Natural killer cell treated with Interleukin-12 subunit alpha and Interleukin-12 subunit beta and Interleukin-15 and Interleukin-18, amount 100 ng/mL, for 72 hours (primary cell): Measurements from ENCODE around the gene OPN1LW. TPM values are rescaled to one million over a fixed set of nuclear protein-coding genes. Genes with fewer than 3 reads are reported as not detected.

Experiments
- ATAC-seq, 2 donors: fragments of 150-1000 bp; cut with Tn5 transposase in 1 of 2; sonication (Bioruptor Pico), chemical (Tn5 transposase) in 1 of 2; 2 replicates each; pipeline ENCODE4 v1.10.0; 2021
- DNase-seq: peaks from one replicate; pipeline ENCODE4 v3.0.0; 2022; ENCODE audit warnings: low spot score
- H3K27ac Mint-ChIP-seq, 2 donors: 1 replicate in 1 of 2; 2 replicates in 1 of 2; pipeline ENCODE4 v1.8.0; 2022; ENCODE audit warnings: mixed read lengths in 2 of 2, mild to moderate bottlenecking in 1 of 2, moderate library complexity in 1 of 2
- H3K27me3 Mint-ChIP-seq, 2 donors: 1 replicate in 1 of 2; 2 replicates in 1 of 2; pipeline ENCODE4 v1.8.0; 2022; ENCODE audit warnings: mixed read lengths in 2 of 2
- H3K36me3 Mint-ChIP-seq: one replicate; pipeline ENCODE4 v1.8.0; 2022; ENCODE audit warnings: mixed read lengths
- H3K4me1 Mint-ChIP-seq, 2 donors: 1 replicate in 1 of 2; 2 replicates in 1 of 2; pipeline ENCODE4 v1.8.0; 2022; ENCODE audit warnings: low read depth in 2 of 2, mixed read lengths in 2 of 2, mild to moderate bottlenecking in 1 of 2
- H3K4me3 Mint-ChIP-seq: one replicate; pipeline ENCODE4 v1.8.0; 2022; ENCODE audit warnings: mixed read lengths
- H3K9me3 Mint-ChIP-seq: 2 replicates; pipeline ENCODE4 v1.8.0; 2022; ENCODE audit warnings: mixed read lengths
- total RNA-seq, 2 donors: library from RNA; stranded (reverse); gene quantifications; one replicate each; pipeline ENCODE4 v1.2.3, GENCODE V29; 2022

OPN1LW gene
- total RNA-seq, 2 donors from 2014 or later: not detected

DNA sequence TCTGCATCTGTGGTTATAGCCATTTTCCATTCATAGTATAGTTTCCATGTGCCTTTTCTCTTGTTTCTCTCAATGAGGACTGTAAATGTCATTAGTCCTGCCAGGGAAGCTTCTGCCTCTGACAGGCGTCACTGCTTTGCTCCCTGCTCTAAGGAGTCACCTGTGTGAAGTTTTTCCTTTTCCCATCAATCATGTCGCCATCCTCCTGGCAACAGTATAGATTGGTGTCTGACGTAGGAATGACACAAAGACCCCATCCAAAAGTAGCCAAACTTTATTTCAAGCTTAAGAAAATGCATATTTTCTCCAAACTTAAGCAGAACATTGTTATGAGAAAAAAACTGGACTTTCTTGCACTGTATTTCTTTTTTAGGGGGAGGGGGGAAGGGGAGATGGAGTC lies 23.5 kb upstream of the OPN1LW start:
- H3K36me3 Mint-ChIP-seq: no peaks in the 10 kb centered on the region
- no peak for ATAC-seq
- H3K4me3 Mint-ChIP-seq: no peak overlapping the region
- DNase-seq: no peak
- H3K27ac Mint-ChIP-seq: no peak overlapping the region
- H3K4me1 Mint-ChIP-seq: peaks cover 9 to 15% of the 10 kb centered on the region in 2 donors
- H3K9me3 Mint-ChIP-seq: no peaks in the 10 kb centered on the region
- no peaks in the 10 kb centered on the region for H3K27me3 Mint-ChIP-seq

DNA sequence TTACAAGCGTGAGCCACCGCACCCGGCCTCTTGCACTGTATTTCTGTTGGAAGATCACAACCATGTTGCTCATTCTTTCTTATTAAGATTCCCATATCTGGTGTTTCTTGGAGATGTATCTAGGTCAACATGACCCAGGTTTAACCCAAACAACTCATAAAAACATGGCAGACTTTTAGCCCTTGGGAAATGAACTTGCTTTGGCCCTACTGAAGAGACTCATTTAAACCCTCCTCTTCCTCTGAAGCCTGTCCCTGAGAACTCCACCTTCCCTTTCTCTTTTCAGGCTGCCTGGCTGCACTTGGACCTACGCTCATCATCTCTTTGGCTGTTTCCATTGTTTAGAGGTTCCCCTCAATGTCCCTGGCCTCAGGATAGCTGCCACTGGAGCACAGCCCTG lies 22.8 kb upstream of the OPN1LW start:
- DNase-seq: no peak
- Mint-ChIP-seq H3K4me1 (peaks cover 8 to 19% of the 10 kb centered on the region in 2 donors), H3K27me3 (no peaks in the 10 kb centered on the region), H3K9me3 (no peaks in the 10 kb centered on the region), H3K36me3 (no peaks in the 10 kb centered on the region), H3K27ac (no peak overlapping the region), H3K4me3 (no peak overlapping the region)
- ATAC-seq: no peak

DNA sequence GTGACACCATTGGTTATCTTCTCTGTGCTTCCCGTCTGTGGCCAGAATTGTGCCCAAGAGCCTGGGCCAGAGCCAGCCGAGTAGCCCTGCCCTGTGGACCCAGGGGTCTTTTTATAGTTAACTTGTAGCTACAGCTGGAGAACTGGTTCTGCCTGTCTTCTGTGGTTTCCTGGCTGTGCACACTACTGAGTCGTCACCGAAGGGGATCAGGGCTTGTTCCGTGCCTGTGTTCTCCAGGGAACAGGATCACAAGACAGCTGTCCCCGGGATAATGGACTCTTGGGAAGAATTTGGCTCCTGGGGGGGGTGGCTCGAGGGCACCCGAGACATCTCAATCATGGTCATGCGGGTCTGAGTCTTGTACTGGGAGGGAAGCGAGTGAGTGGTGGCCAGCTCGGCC lies 22.1 kb upstream of the OPN1LW start:
- Mint-ChIP-seq H3K27ac (no peak overlapping the region), H3K27me3 (no peaks in the 10 kb centered on the region)

DNA sequence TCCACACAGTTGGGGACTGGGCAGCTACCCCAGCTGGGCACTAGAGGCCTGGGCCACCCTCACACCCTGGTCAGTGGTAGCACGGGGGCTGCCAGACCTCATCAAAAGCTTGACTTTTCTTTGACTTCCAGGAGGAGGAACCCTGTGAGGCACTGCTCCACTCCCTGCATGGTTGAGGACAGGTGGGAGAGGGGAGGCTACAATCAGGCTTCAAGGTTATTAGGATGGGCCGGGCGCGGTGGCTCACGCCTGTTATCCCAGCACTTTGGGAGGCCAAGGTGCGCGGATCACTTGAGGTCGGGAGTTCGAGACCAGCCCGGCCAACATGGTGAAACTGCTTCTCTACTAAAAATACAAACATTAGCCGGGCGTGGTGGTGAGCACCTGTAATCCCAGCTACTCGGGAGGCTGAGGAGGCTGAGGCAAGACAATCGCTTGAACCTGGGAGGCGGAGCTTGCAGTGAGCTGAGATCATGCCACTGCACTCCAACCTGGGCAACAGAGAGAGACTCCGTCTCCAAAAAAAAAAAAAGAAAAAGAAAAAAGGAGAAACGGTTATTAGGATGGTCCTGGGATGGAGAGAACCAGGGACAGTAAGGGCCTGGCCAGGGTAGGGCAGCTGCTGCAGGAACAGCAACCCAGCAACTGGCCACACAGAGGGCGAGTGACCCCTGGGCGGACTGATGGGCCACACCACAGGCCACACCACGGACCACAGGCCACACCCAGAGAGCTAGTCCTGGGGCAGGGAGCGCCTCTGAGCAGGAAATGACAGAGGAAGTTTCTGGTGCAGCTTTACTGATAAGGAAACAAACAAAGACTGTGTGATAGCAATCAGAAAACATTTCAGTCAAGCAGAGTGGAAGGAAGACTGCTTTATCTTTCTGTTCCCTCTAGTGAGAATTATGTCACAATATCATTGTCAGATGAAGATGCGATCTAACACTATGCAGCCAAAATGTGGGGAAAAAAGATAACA lies 20.5 kb upstream of the OPN1LW start:
- no peaks in the 10 kb centered on the region for H3K27me3 Mint-ChIP-seq
- ATAC-seq: peak; percentile 83 to 90
- no peak for DNase-seq
- peaks cover 5 to 19% of the 10 kb centered on the region in 2 donors for H3K4me1 Mint-ChIP-seq
- H3K4me3 Mint-ChIP-seq: peak overlapping the region; percentile 58
- no peaks in the 10 kb centered on the region for H3K36me3 Mint-ChIP-seq
- H3K9me3 Mint-ChIP-seq: no peaks in the 10 kb centered on the region
- peak overlapping the region in 1 of 2 donors; percentile 3 for H3K27ac Mint-ChIP-seq

More for the DNA sequence above, 22.1 kb upstream of the OPN1LW start:
- Mint-ChIP-seq H3K4me3 (no peak overlapping the region), H3K36me3 (no peaks in the 10 kb centered on the region), H3K9me3 (no peaks in the 10 kb centered on the region), H3K4me1 (peaks cover 5 to 19% of the 10 kb centered on the region in 2 donors)
- DNase-seq (no peak), ATAC-seq (no peak)

DNA sequence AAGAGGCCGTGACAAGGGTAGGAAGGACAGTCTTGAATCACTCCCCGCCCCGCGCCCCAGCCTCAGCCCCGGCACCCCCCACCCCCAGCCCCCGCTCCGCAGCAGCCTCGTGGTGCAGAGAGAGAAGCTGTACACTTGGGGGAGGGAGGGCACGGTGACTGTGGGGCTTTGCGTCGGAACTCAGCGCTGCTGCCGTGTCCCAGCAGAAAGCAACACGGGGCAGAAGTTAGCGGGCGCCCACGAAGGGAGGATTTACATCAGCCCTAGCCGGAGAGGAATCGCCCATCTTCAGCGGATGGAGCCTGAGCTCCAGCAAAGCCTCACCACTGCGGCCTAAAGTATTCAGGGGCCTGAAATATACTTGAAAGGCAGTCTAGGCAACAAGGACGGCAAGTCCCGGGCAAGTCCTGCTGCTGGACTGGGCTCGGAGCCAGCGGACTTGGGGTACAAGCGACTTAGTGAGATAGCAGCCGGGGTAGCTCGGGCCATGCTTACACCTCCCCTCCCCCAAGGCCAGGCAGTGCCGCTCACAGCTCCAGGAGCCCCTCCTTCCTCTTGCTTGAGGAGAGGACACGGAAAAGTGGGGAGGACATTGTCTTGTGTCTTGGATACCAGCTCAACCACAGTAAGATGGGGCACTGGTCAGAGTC lies 18.5 kb upstream of the OPN1LW start:
- H3K27ac Mint-ChIP-seq: no peak overlapping the region
- H3K27me3 Mint-ChIP-seq: no peaks in the 10 kb centered on the region
- H3K9me3 Mint-ChIP-seq: no peaks in the 10 kb centered on the region
- no peak overlapping the region for H3K4me3 Mint-ChIP-seq
- H3K36me3 Mint-ChIP-seq: no peaks in the 10 kb centered on the region
- no peak for DNase-seq
- no peak for ATAC-seq
- peaks cover 5 to 19% of the 10 kb centered on the region in 2 donors for H3K4me1 Mint-ChIP-seq

DNA sequence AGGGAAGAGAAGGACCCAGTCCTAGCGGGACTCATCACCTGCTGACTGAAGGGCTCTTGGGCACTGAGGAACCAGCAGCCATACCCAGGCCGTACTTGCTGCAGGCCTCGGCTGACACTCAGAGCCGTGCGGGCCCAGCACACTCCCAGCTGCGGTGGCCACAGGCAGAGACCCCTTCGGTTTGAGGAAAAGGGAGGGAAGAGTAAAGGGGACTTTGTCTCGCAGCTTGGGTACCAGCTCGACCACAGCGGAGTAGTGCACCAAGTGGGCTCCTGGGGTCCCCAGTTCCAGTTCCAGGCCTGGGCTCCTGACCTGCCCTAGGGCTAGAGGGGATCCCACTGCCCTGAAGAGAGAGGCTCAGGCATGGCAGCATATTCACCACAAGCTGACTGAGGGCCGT lies 17.9 kb upstream of the OPN1LW start:
- Mint-ChIP-seq H3K36me3 (no peaks in the 10 kb centered on the region), H3K9me3 (no peaks in the 10 kb centered on the region), H3K27me3 (no peaks in the 10 kb centered on the region), H3K4me3 (no peak overlapping the region), H3K27ac (no peak overlapping the region), H3K4me1 (peaks cover 5 to 19% of the 10 kb centered on the region in 2 donors)
- DNase-seq (no peak), ATAC-seq (no peak)

DNA sequence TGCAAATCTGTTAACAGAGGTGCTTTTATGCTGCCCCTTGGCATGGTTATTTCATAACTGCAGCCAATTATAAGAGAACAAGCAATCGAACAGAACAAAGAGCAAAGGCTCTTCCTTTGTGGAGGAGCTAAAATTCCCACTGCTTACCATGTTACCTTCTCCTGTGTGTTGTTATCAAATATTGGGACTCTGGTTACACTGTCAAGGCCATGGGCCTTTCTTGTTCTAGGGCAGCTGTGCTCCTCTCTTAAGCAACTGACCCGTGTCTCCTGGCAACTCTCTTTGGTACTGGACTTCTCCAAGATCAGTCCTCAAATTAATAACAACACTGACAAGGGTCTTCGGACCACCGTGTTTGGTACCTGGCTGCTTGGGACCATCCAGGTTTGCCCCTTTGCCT lies 12.1 kb upstream of the OPN1LW start:
- Mint-ChIP-seq H3K27me3 (no peaks in the 10 kb centered on the region), H3K9me3 (no peaks in the 10 kb centered on the region), H3K36me3 (no peaks in the 10 kb centered on the region), H3K4me3 (no peak overlapping the region), H3K4me1 (peaks cover 7 to 10% of the 10 kb centered on the region in 2 donors), H3K27ac (no peak overlapping the region)
- ATAC-seq (no peak), DNase-seq (no peak)

DNA sequence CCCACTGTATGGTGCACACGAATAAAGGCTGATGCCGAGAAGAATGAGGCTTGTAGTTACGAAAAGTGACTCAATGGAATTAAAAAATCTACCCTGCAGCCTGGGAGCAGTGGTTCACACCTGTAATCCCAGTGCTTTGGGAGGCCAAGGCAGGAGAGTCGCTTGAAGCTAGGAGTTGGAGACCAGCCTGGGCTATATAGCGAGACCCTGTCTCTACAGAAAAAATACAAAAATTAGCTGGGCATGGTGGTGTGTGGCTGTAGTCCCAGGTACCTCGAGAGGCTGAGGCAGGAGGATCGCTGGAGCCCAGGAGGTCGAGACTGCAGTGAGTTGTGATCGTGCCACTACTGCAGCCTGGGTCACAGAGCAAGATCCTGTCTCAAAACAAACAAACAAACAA lies 11.7 kb upstream of the OPN1LW start:
- Mint-ChIP-seq H3K4me1 (peaks cover 7 to 10% of the 10 kb centered on the region in 2 donors), H3K4me3 (no peak overlapping the region), H3K27me3 (no peaks in the 10 kb centered on the region), H3K27ac (no peak overlapping the region), H3K36me3 (no peaks in the 10 kb centered on the region), H3K9me3 (no peaks in the 10 kb centered on the region)
- DNase-seq: no peak
- ATAC-seq: no peak

DNA sequence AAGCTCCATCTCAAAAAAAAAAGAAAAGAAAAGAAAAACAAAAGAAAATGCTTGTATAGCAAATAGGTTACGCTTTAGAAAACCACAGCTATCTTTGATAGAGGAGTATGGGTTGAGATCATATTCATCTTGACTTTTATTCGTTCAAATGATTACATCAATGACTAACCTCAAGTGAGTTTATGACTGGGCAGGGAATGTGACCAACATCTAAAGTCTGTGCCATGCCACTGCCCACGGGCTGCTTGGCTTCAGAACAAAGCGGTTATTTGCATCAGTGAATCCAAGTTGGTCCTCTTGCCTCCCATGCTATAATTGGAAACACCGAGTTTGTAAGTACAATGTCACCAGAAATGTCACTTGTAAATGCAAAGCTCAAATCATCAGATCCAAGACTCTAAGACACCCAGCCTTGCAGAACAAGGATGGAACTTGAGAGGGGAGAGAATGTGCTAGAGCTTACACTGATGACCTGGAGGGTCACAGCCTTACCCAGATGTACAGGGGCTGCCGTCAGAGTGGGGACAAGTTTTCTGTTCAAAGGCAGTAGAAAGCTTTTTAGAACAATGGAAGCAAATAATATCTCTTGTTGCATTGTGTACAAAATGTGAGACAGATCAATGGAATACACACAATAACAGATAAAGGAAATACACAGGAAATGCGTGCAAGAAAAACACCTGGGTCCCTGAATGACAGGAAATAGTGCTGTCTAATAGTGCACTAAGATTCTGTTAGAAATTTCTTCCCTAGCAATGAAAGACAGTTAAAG lies 8.4 kb upstream of the OPN1LW start:
- peaks cover 10 to 16% of the 10 kb centered on the region in 2 donors for H3K4me1 Mint-ChIP-seq
- peak overlapping the region; percentile 79 to 88 for H3K27ac Mint-ChIP-seq
- ATAC-seq (peak in 1 of 2 donors; percentile 56), DNase-seq (no peak)
- H3K4me3 Mint-ChIP-seq: peak overlapping the region; percentile 80
- no peaks in the 10 kb centered on the region for H3K36me3 Mint-ChIP-seq
- H3K9me3 Mint-ChIP-seq: no peaks in the 10 kb centered on the region
- H3K27me3 Mint-ChIP-seq: no peaks in the 10 kb centered on the region

DNA sequence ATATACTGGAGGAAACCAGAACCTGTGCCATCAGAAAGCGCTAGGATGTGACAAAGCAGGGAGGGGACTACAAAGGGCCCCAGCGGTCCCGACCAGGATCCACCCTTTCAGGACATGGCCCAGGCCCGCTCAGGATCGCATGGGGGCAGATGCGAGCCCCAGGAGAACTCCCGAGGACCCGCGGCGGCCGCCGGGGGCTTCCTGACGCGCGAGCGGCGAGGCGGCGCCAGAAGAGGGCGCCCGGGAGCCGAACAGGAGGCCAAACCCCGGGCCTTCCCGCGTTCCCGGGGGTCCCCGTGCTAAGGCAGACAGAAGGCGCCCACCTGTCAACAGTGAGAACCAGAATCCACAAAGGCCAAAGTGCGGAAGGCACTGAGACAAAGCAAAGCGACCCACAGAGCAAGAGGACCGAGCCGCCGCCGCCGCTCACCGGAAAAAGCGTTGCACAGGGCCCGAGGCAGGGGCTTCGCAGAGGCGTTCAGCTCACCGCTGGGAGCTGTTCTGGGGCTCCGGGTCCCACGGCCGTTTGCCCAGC lies 7.3 kb upstream of the OPN1LW start:
- peak; percentile 74 for DNase-seq
- Mint-ChIP-seq H3K27me3 (no peaks in the 10 kb centered on the region), H3K36me3 (no peaks in the 10 kb centered on the region), H3K4me3 (peak overlapping the region; percentile 50), H3K9me3 (no peaks in the 10 kb centered on the region), H3K27ac (peak overlapping the region; percentile 79 to 88), H3K4me1 (peaks cover 10 to 16% of the 10 kb centered on the region in 2 donors)
- peak; percentile 75 to 89 for ATAC-seq

DNA sequence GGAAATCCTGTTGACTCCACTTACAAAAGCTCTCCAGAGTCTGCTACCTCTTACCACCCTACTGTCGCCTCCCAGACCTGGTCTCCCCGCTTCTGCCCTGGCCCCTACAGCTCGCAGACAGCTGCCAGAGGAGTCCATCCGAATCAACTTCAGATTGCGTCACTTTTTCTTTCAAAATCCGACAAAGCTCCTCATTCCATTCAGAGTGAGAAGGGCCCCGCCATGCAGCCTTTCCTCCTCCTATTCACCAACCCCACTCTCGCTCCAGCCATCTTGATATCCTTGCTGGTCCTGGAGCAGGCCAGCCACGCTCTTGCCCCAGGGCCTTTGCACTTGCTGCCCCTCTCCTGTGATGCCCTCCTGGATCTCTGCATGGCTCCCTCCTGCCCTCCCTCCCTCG lies 5.2 kb upstream of the OPN1LW start:
- H3K27ac Mint-ChIP-seq: no peak overlapping the region
- ATAC-seq (no peak), DNase-seq (no peak)
- H3K4me3 Mint-ChIP-seq: no peak overlapping the region
- H3K4me1 Mint-ChIP-seq: peaks cover 10 to 16% of the 10 kb centered on the region in 2 donors
- H3K36me3 Mint-ChIP-seq: no peaks in the 10 kb centered on the region
- H3K27me3 Mint-ChIP-seq: no peaks in the 10 kb centered on the region
- no peaks in the 10 kb centered on the region for H3K9me3 Mint-ChIP-seq

DNA sequence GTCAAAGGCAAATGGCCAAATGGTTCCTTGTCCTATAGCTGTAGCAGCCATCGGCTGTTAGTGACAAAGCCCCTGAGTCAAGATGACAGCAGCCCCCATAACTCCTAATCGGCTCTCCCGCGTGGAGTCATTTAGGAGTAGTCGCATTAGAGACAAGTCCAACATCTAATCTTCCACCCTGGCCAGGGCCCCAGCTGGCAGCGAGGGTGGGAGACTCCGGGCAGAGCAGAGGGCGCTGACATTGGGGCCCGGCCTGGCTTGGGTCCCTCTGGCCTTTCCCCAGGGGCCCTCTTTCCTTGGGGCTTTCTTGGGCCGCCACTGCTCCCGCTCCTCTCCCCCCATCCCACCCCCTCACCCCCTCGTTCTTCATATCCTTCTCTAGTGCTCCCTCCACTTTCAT lies 3.8 kb upstream of the OPN1LW start:
- Mint-ChIP-seq H3K27ac (no peak overlapping the region), H3K4me3 (no peak overlapping the region), H3K4me1 (peaks cover 10 to 16% of the 10 kb centered on the region in 2 donors), H3K27me3 (no peaks in the 10 kb centered on the region), H3K9me3 (no peaks in the 10 kb centered on the region), H3K36me3 (no peaks in the 10 kb centered on the region)
- ATAC-seq (no peak), DNase-seq (no peak)

DNA sequence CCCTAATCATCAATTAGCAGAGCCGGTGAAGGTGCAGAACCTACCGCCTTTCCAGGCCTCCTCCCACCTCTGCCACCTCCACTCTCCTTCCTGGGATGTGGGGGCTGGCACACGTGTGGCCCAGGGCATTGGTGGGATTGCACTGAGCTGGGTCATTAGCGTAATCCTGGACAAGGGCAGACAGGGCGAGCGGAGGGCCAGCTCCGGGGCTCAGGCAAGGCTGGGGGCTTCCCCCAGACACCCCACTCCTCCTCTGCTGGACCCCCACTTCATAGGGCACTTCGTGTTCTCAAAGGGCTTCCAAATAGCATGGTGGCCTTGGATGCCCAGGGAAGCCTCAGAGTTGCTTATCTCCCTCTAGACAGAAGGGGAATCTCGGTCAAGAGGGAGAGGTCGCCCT lies 3.3 kb upstream of the OPN1LW start:
- Mint-ChIP-seq H3K4me3 (no peak overlapping the region), H3K9me3 (no peaks in the 10 kb centered on the region), H3K27ac (no peak overlapping the region), H3K27me3 (no peaks in the 10 kb centered on the region), H3K36me3 (no peaks in the 10 kb centered on the region), H3K4me1 (peaks cover 7 to 14% of the 10 kb centered on the region in 2 donors)
- ATAC-seq: no peak
- DNase-seq: no peak
